ENCODE results near the gene SDCBP2. TPM values are rescaled to one million over a fixed set of nuclear protein-coding genes. Genes with fewer than 3 reads are reported as not detected.

Gene SDCBP2
- polyA plus RNA-seq, 1 donor (not counting 4 experiments of a cell fraction or from before 2014, with no cell fraction given), result 36.0 TPM

GRCh38 chr20:1331801-1332453, 3.0 kb upstream of the SDCBP2 start:
- TF ChIP-seq CTCF (optimal IDR thresholded peaks at IDR 0.05 in 1 of 3, IDR thresholded peaks at IDR 0.05 in 1 of 3, conservative IDR thresholded peaks at IDR 0.05 in 1 of 3; ENCODE audit: extremely low read depth in 1 of 3, insufficient read depth in 2 of 3, low read length in 3 of 3) (peak in 1 of 3 experiments; percentile 27), EZH2 (IDR thresholded peaks at IDR 0.05; ENCODE audit: low read length) (no peak)
- Histone ChIP-seq H4K20me1 (ENCODE audit: control insufficient read depth, extremely low read depth, insufficient read depth, low read length) (peaks cover 5% of the 10 kb centered on the region), H3K79me2 (ENCODE audit: control insufficient read depth, insufficient read depth, low read length) (peaks cover 59% of the 10 kb centered on the region), H3K27ac (ENCODE audit: control insufficient read depth, insufficient read depth, low read length) (peak overlapping the region; percentile 99), H3K27me3 (ENCODE audit: control insufficient read depth, extremely low read depth, insufficient read depth, low read length) (no peaks in the 10 kb centered on the region), H3K9me1 (ENCODE audit: control insufficient read depth, extremely low read depth, insufficient read depth, low read length) (peaks cover 5% of the 10 kb centered on the region), H3K36me3 (ENCODE audit: control insufficient read depth in 2 of 2, extremely low read depth in 1 of 2, insufficient read depth in 2 of 2, low read length in 2 of 2) (peaks cover 3 to 10% of the 10 kb centered on the region in 2 experiments), H3K4me2 (ENCODE audit: control insufficient read depth, extremely low read depth, insufficient read depth, low read depth, low read length) (no peak overlapping the region), H3K9me3 (ENCODE audit: control insufficient read depth, low read depth, low read length) (no peaks in the 10 kb centered on the region), H2AFZ (ENCODE audit: control insufficient read depth, low read length) (no peak overlapping the region), H3K9ac (ENCODE audit: control insufficient read depth, extremely low read depth, insufficient read depth, low read length) (peak overlapping the region; percentile 100), H3K4me3 (ENCODE audit: control insufficient read depth in 2 of 3, extremely low read depth in 1 of 3, insufficient read depth in 2 of 3, low read depth in 1 of 3, low read length in 3 of 3) (no peak overlapping the region), H3K4me1 (ENCODE audit: control insufficient read depth, extremely low read depth, insufficient read depth, low read length) (peaks cover 72% of the 10 kb centered on the region)
- DNase-seq (ENCODE audit: low read depth, low spot score), result no peak
- FAIRE-seq, result peak; percentile 43
- dilution Hi-C loops (cut with MboI; ENCODE audit: extremely low pct_ligation_motif_present, low sequenced_read_pairs), result no loop called here

GRCh38 chr20:1331101-1331500, 2.2 kb upstream of the SDCBP2 start:
- H4K20me1 ChIP-seq (ENCODE audit: control insufficient read depth, extremely low read depth, insufficient read depth, low read length), result peaks cover 5% of the 10 kb centered on the region
- no peaks in the 10 kb centered on the region for H3K27me3 ChIP-seq (ENCODE audit: control insufficient read depth, extremely low read depth, insufficient read depth, low read length)
- peaks cover 72% of the 10 kb centered on the region for H3K4me1 ChIP-seq (ENCODE audit: control insufficient read depth, extremely low read depth, insufficient read depth, low read length)
- peaks cover 5% of the 10 kb centered on the region for H3K9me1 ChIP-seq (ENCODE audit: control insufficient read depth, extremely low read depth, insufficient read depth, low read length)
- peak overlapping the region; percentile 100 for H3K9ac ChIP-seq (ENCODE audit: control insufficient read depth, extremely low read depth, insufficient read depth, low read length)
- peak overlapping the region; percentile 99 for H3K27ac ChIP-seq (ENCODE audit: control insufficient read depth, insufficient read depth, low read length)
- DNase-seq (ENCODE audit: low read depth, low spot score) (no peak), FAIRE-seq (no peak)
- peaks cover 3 to 10% of the 10 kb centered on the region in 2 experiments for H3K36me3 ChIP-seq (ENCODE audit: control insufficient read depth in 2 of 2, extremely low read depth in 1 of 2, insufficient read depth in 2 of 2, low read length in 2 of 2)
- H3K4me3 ChIP-seq (ENCODE audit: control insufficient read depth in 2 of 3, extremely low read depth in 1 of 3, insufficient read depth in 2 of 3, low read depth in 1 of 3, low read length in 3 of 3), result no peak overlapping the region
- H3K4me2 ChIP-seq (ENCODE audit: control insufficient read depth, extremely low read depth, insufficient read depth, low read depth, low read length), result no peak overlapping the region
- H3K9me3 ChIP-seq (ENCODE audit: control insufficient read depth, low read depth, low read length), result no peaks in the 10 kb centered on the region
- H2AFZ ChIP-seq (ENCODE audit: control insufficient read depth, low read length), result no peak overlapping the region
- peaks cover 67% of the 10 kb centered on the region for H3K79me2 ChIP-seq (ENCODE audit: control insufficient read depth, insufficient read depth, low read length)
- no peak for TF ChIP-seq CTCF (optimal IDR thresholded peaks at IDR 0.05 in 1 of 3, IDR thresholded peaks at IDR 0.05 in 1 of 3, conservative IDR thresholded peaks at IDR 0.05 in 1 of 3; ENCODE audit: extremely low read depth in 1 of 3, insufficient read depth in 2 of 3, low read length in 3 of 3)
- no peak for TF ChIP-seq EZH2 (IDR thresholded peaks at IDR 0.05; ENCODE audit: low read length)
- dilution Hi-C loops (cut with MboI; ENCODE audit: extremely low pct_ligation_motif_present, low sequenced_read_pairs), result no loop called here

Measured in keratinocyte (primary cell).